Breast epithelium (tissue), 4 donors: ENCODE results near the gene FRK. TPM values are rescaled to one million over a fixed set of nuclear protein-coding genes. Genes with fewer than 3 reads are reported as not detected.
"Not testable (repeated sequence)": the region's sequence is repeated elsewhere in the genome, so short reads cannot be mapped to it uniquely, and the experiment has no call there.

Experiments used
- DNase-seq, 2 donors: peaks; one replicate each; pipeline ENCODE4 v3.0.0-alpha.2; 2019; ENCODE audit warnings: low spot score in 2 of 2
- H3K27ac ChIP-seq, 2 donors: fragments of 200-600 bp; sonication (generic) in 1 of 2; one replicate each; pipeline ENCODE4 v1.5.1; 2016 to 2019; ENCODE audit warnings: mild to moderate bottlenecking in 1 of 2
- H3K27me3 ChIP-seq, 2 donors: fragments of 200-600 bp; sonication (generic) in 1 of 2; one replicate each; pipeline versions ENCODE4 v1.5.1 to v1.6.0; 2017 to 2019; ENCODE audit warnings: control low read depth in 1 of 2, mild to moderate bottlenecking in 1 of 2
- H3K36me3 ChIP-seq: fragments of 200-600 bp; one replicate; pipeline ENCODE4 v1.5.1; 2019
- H3K4me1 ChIP-seq, 2 donors: fragments of 200-600 bp; sonication (generic); one replicate each; pipeline ENCODE4 v1.5.1; 2016 to 2019; ENCODE audit warnings: control low read depth in 1 of 2
- H3K4me3 ChIP-seq, 3 donors: fragments of 200-600 bp; sonication (generic); 1 replicate in 2 of 3; 2 replicates in 1 of 3; pipeline ENCODE4 v1.5.1; 2016 to 2019; ENCODE audit warnings: mild to moderate bottlenecking in 3 of 3, moderate library complexity in 2 of 3
- H3K9me3 ChIP-seq, 2 donors: fragments of 200-600 bp; sonication (generic) in 1 of 2; one replicate each; pipeline ENCODE4 v1.5.1; 2016 to 2019; ENCODE audit warnings: control low read depth in 1 of 2
- POLR2A ChIP-seq: fragments of 450-650 bp; IDR thresholded peaks from one replicate; pipeline ENCODE4 v1.6.1; 2016; ENCODE audit warnings: antibody characterized with exemption, mild to moderate bottlenecking, moderate library complexity
- POLR2AphosphoS5 ChIP-seq, 3 donors: sonication (generic); formaldehyde crosslinking; IDR thresholded peaks; one replicate each; pipeline ENCODE4 v1.6.1; 2017; ENCODE audit warnings: antibody characterized with exemption in 3 of 3
- intact Hi-C: fragments of 100-400 bp; cut with DNase I; formaldehyde crosslinking; loops from one replicate; pipeline ENCODE4 v1.15.1; 2023; ENCODE audit warnings: low total_unique reads
- total RNA-seq, 3 donors: library from RNA; depleted of rRNA; stranded (reverse); fragments of >200 nt; gene quantifications; one replicate each; pipeline ENCODE4 v1.1.0, GENCODE V29; 2016
- TF ChIP-seq, protein P1 (sequence below), 3 donors: fragments of 450-650 bp; IDR thresholded peaks; one replicate each; pipeline ENCODE4 v1.5.1; 2016 to 2017; ENCODE audit warnings: antibody characterized with exemption in 3 of 3, mild to moderate bottlenecking in 3 of 3, moderate library complexity in 3 of 3

FRK gene
- total RNA-seq, 3 donors from 2014 or later = 0.64 to 10.5 (median 5.9) TPM

DNA sequence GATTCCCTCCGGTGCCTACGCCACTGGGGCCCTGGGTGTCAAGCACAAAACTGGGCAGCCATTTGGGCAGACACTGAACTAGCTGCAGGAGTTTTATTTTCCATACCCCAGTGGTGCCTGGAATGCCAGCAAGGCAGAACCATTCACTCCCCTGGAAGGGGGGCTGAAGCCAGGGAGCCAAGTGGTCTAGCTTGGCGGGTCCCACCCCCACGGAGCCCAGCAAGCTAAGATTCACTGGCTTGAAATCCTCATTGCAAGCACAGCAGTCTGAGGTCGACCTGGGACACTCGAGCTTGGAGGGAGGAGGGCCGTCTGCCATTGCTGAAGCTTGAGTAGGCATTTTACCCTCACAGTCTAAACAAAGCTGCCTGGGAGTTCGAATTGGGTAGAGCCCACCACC lies 125.3 kb downstream of the FRK start:
- no peak overlapping the region for H3K27ac ChIP-seq
- intact Hi-C loops = no loop called here
- no peak for TF ChIP-seq POLR2A
- TF ChIP-seq POLR2AphosphoS5 (IDR thresholded peaks at IDR 0.05) = no peak
- TF ChIP-seq, protein P1, sequence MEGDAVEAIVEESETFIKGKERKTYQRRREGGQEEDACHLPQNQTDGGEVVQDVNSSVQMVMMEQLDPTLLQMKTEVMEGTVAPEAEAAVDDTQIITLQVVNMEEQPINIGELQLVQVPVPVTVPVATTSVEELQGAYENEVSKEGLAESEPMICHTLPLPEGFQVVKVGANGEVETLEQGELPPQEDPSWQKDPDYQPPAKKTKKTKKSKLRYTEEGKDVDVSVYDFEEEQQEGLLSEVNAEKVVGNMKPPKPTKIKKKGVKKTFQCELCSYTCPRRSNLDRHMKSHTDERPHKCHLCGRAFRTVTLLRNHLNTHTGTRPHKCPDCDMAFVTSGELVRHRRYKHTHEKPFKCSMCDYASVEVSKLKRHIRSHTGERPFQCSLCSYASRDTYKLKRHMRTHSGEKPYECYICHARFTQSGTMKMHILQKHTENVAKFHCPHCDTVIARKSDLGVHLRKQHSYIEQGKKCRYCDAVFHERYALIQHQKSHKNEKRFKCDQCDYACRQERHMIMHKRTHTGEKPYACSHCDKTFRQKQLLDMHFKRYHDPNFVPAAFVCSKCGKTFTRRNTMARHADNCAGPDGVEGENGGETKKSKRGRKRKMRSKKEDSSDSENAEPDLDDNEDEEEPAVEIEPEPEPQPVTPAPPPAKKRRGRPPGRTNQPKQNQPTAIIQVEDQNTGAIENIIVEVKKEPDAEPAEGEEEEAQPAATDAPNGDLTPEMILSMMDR (IDR thresholded peaks at IDR 0.05) = no peak

GRCh38 chr6:115934829-115935228 lies 125.9 kb downstream of the FRK start:
- no peak overlapping the region for H3K4me3 ChIP-seq
- H3K36me3 ChIP-seq = no peaks in the 10 kb centered on the region
- no peak overlapping the region for H3K27ac ChIP-seq
- no peaks in the 10 kb centered on the region for H3K27me3 ChIP-seq
- no peaks in the 10 kb centered on the region for H3K4me1 ChIP-seq
- no peak for DNase-seq
- TF ChIP-seq POLR2A (no peak), POLR2AphosphoS5 (IDR thresholded peaks at IDR 0.05) (no peak)
- TF ChIP-seq, protein P1 (IDR thresholded peaks at IDR 0.05) = no peak
- peaks cover 0 to 1% of the 10 kb centered on the region in 2 donors for H3K9me3 ChIP-seq
- intact Hi-C loops = no loop called here

More for the DNA sequence above, 125.3 kb downstream of the FRK start:
- no peaks in the 10 kb centered on the region for H3K27me3 ChIP-seq
- no peaks in the 10 kb centered on the region for H3K4me1 ChIP-seq
- DNase-seq = no peak
- peaks cover 0 to 7% of the 10 kb centered on the region in 2 donors for H3K9me3 ChIP-seq
- H3K4me3 ChIP-seq = no peak overlapping the region
- H3K36me3 ChIP-seq = no peaks in the 10 kb centered on the region

- DNase-seq = no peak
- no peak overlapping the region for H3K27ac ChIP-seq
Measured at GRCh38 chr6:115934145-115934544, 126.5 kb downstream of the FRK start.

GRCh38 chr6:115932481-115932880 lies 128.2 kb downstream of the FRK start:
- no peaks in the 10 kb centered on the region for H3K4me1 ChIP-seq
- no peaks in the 10 kb centered on the region for H3K36me3 ChIP-seq
- DNase-seq = no peak
- H3K4me3 ChIP-seq = no peak overlapping the region
- no peaks in the 10 kb centered on the region for H3K9me3 ChIP-seq
- TF ChIP-seq POLR2AphosphoS5 (IDR thresholded peaks at IDR 0.05) (no peak), POLR2A (no peak)
- TF ChIP-seq, protein P1 (IDR thresholded peaks at IDR 0.05) = no peak
- intact Hi-C loops = no loop called here
- no peak overlapping the region for H3K27ac ChIP-seq
- no peaks in the 10 kb centered on the region for H3K27me3 ChIP-seq

More at GRCh38 chr6:115934145-115934544, 126.5 kb downstream of the FRK start:
- Histone ChIP-seq H3K36me3 (no peaks in the 10 kb centered on the region), H3K4me1 (no peaks in the 10 kb centered on the region), H3K9me3 (no peaks in the 10 kb centered on the region), H3K4me3 (no peak overlapping the region), H3K27me3 (no peaks in the 10 kb centered on the region)
- no peak for TF ChIP-seq POLR2AphosphoS5 (IDR thresholded peaks at IDR 0.05)
- intact Hi-C loops = no loop called here

- H3K4me1 ChIP-seq, H3K4me3 ChIP-seq, intact Hi-C loops, H3K36me3 ChIP-seq, H3K27me3 ChIP-seq, DNase-seq, H3K9me3 ChIP-seq, H3K27ac ChIP-seq: not testable (repeated sequence)
Measured at GRCh38 chr6:115928000-115928399, 132.7 kb downstream of the FRK start.

DNA sequence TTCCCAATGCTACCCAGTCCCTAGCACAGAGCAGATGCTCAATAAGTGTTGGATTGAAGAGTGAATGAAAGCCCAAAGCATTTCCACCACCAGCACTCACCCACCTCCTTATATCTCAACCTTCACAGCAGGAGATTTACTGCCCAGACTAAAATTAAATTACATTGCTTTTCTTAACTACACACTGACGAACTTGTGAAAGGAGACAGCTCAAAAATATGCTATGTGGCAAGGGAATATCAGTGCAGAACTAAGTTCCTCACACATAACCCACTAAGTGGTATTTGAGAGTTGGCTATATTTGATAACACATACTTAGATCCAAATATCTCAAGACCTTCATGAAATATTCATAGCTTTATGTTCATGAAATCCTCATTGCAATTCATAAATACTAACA lies 137.7 kb downstream of the FRK start:
- no peaks in the 10 kb centered on the region for H3K9me3 ChIP-seq
- no peak overlapping the region for H3K4me3 ChIP-seq
- H3K27me3 ChIP-seq = no peaks in the 10 kb centered on the region
- no peak overlapping the region for H3K27ac ChIP-seq
- H3K4me1 ChIP-seq = no peaks in the 10 kb centered on the region
- TF ChIP-seq, protein P1 (IDR thresholded peaks at IDR 0.05) = no peak
- TF ChIP-seq POLR2AphosphoS5 (IDR thresholded peaks at IDR 0.05) (no peak), POLR2A (no peak)
- no peaks in the 10 kb centered on the region for H3K36me3 ChIP-seq
- DNase-seq = no peak
- intact Hi-C loops = no loop called here
